ENCODE results near the gene ZNF211. TPM values are rescaled to one million over a fixed set of nuclear protein-coding genes. Genes with fewer than 3 reads are reported as not detected.

ZNF211 gene
- total and polyA plus RNA-seq, 10 of the 15 experiments (the other 5 are each of a cell fraction or from before 2014, with no cell fraction given), result 2.1 to 20.6 (median 9.3) TPM

DNA sequence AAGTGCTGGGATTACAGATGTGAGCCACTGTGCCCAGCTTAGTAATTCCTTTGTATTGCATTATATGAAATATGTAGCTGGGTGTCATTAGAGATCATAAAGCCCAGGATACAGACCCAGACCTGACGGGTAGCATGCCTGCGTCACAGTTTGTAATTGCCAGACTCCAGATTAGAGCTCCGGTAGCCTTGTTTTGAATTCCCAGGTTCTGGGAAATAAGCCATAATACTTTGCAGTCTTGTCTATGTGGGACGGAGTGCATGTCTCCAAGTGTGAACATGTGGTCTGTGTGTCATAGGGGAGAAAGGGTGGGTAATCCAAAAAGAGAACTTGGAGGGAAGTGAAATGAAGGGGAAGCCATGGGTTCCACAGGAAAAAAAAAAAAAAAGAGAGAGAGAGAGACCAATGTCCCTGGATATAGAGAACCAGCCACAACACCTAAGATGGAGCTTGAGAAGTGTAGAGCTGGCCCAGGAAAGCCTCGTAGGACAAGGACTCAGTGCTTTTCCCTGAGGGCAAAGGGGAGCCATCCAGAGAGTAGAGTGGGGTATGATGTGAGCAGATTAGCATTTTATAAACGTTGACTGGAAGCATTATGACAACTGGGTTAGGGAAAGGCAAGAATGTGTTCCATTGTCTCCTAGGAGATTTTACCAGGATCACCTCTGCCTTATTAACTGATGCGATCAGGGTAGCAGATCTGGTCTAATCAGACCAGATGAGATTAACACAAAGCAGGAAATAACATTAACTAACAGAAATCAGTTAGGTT lies 38.3 kb downstream of the ZNF211 start (continued):
- TF ChIP-seq SUZ12 (IDR thresholded peaks at IDR 0.05; ENCODE audit: unreplicated experiment) (no peak), ATF7 (IDR thresholded peaks at IDR 0.05; ENCODE audit: low read depth) (no peak), TBL1XR1 (IDR thresholded peaks at IDR 0.05; ENCODE audit: low read depth, low read length) (no peak), ASH2L (IDR thresholded peaks at IDR 0.05; ENCODE audit: borderline replicate concordance, low read depth) (no peak)

DNA sequence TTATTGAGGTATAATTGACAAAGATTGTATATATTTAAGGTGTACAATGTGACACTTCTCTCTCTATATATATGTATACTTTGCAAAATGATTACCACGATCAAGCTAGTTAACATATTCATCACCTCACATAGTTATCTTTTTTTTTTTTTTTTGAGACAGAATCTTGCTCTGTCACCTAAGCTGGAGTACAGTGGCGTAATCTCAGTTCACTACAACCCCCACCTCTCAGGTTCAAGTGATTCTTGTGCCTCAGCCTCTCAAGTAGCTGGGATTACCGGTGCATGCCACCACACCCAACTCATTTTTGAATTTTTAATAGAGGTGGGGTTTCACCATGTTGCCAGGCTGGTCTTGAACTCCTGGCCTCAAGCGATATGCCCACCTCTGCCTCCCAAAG lies 39.5 kb downstream of the ZNF211 start:
- H3K9me3 ChIP-seq (replicated peaks; ENCODE audit: control insufficient read depth, insufficient read depth, low read length), result no peaks in the 10 kb centered on the region; the same call in 2 of the 3 replicates
- 36% methylated on average over 4 of the region's 4 CpGs for WGBS (ENCODE audit: insufficient coverage, insufficient replicate concordance, low lambda C conversion rate, missing lambda C conversion rate)
- no peaks in the 10 kb centered on the region for H3K36me3 ChIP-seq (ENCODE audit: control insufficient read depth in 2 of 2, insufficient read depth in 2 of 2, low read length in 1 of 2)
- intact Hi-C loops (cut with micrococcal nuclease; ENCODE audit: unreplicated experiment) (no loop called here), in situ Hi-C loops (cut with MboI) (no loop called here)
- no peak overlapping the region for H3K27ac ChIP-seq (ENCODE audit: control insufficient read depth, insufficient read depth)
- no peak overlapping the region for H3K4me2 ChIP-seq (ENCODE audit: control insufficient read depth, insufficient read depth)
- H3K9ac ChIP-seq (ENCODE audit: control insufficient read depth, insufficient read depth, low read length), result no peak overlapping the region
- no peaks in the 10 kb centered on the region for H3K79me2 ChIP-seq (ENCODE audit: control insufficient read depth, insufficient read depth, low read length)
- no peaks in the 10 kb centered on the region for H4K20me1 ChIP-seq (ENCODE audit: control insufficient read depth, insufficient read depth)
- H3K27me3 ChIP-seq (replicated peaks in 1 of 2; ENCODE audit: control insufficient read depth in 2 of 2, insufficient read depth in 2 of 2, low read length in 1 of 2), result no peaks in the 10 kb centered on the region
- ChIA-PET CTCF (interaction anchor here (1.9 kb wide), 1 partner anchor 10 kb away, joined by 7 read pairs; the partner anchor contains the start of gene ZNF551), POLR2A (no interaction called here), RAD21 (ENCODE audit: unreplicated experiment) (no interaction called here), SMC1A (ENCODE audit: uncharacterized antibody, unreplicated experiment) (no interaction called here)
- no peaks in the 10 kb centered on the region for H3K4me1 ChIP-seq (ENCODE audit: control insufficient read depth, insufficient read depth, low read length)
- no peak overlapping the region for H2AFZ ChIP-seq (ENCODE audit: control insufficient read depth, low read depth, low read length)
- DNase-seq (ENCODE audit: low read depth, low spot score), result no peak
- no TSS peak for BruUV-seq (replicated peaks)
- no peak overlapping the region for H3K4me3 ChIP-seq
- no peak for FAIRE-seq
- no peak for ATAC-seq
- no peak for TF ChIP-seq ZZZ3 (IDR thresholded peaks at IDR 0.05; ENCODE audit: control insufficient read depth, insufficient read length, low read depth)
- TF ChIP-seq MXI1 (IDR thresholded peaks at IDR 0.05; ENCODE audit: low read depth, low read length), result no peak
- TF ChIP-seq SPI1 (IDR thresholded peaks at IDR 0.05; ENCODE audit: borderline replicate concordance, insufficient read depth, low read depth, low read length), result no peak
- no peak for TF ChIP-seq BHLHE40 (IDR thresholded peaks at IDR 0.05; ENCODE audit: borderline replicate concordance in 1 of 2, low read depth in 2 of 2, low read length in 1 of 2)
- TF ChIP-seq, protein P1, sequence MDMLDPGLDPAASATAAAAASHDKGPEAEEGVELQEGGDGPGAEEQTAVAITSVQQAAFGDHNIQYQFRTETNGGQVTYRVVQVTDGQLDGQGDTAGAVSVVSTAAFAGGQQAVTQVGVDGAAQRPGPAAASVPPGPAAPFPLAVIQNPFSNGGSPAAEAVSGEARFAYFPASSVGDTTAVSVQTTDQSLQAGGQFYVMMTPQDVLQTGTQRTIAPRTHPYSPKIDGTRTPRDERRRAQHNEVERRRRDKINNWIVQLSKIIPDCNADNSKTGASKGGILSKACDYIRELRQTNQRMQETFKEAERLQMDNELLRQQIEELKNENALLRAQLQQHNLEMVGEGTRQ (IDR thresholded peaks at IDR 0.05; ENCODE audit: borderline replicate concordance, low read depth, low read length), result no peak
- TF ChIP-seq, protein P2, sequence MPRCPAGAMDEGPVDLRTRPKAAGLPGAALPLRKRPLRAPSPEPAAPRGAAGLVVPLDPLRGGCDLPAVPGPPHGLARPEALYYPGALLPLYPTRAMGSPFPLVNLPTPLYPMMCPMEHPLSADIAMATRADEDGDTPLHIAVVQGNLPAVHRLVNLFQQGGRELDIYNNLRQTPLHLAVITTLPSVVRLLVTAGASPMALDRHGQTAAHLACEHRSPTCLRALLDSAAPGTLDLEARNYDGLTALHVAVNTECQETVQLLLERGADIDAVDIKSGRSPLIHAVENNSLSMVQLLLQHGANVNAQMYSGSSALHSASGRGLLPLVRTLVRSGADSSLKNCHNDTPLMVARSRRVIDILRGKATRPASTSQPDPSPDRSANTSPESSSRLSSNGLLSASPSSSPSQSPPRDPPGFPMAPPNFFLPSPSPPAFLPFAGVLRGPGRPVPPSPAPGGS (IDR thresholded peaks at IDR 0.05; ENCODE audit: borderline replicate concordance, insufficient read depth, low read depth, low read length, poor library complexity, severe bottlenecking), result no peak
- TF ChIP-seq, protein P3, sequence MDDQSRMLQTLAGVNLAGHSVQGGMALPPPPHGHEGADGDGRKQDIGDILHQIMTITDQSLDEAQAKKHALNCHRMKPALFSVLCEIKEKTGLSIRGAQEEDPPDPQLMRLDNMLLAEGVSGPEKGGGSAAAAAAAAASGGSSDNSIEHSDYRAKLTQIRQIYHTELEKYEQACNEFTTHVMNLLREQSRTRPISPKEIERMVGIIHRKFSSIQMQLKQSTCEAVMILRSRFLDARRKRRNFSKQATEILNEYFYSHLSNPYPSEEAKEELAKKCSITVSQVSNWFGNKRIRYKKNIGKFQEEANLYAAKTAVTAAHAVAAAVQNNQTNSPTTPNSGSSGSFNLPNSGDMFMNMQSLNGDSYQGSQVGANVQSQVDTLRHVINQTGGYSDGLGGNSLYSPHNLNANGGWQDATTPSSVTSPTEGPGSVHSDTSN (IDR thresholded peaks at IDR 0.05; ENCODE audit: insufficient replicate concordance, low read depth, low read length), result no peak
- no peak for TF ChIP-seq POLR2A (IDR thresholded peaks at IDR 0.05; ENCODE audit: low read depth, low read length)
- TF ChIP-seq ESRRA (IDR thresholded peaks at IDR 0.05; ENCODE audit: low read length), result no peak
- TF ChIP-seq NR2C1 (IDR thresholded peaks at IDR 0.05), result no peak
- no peak for TF ChIP-seq NFIC (IDR thresholded peaks at IDR 0.05; ENCODE audit: low read depth, low read length)
- no peak for TF ChIP-seq JUND (IDR thresholded peaks at IDR 0.05; ENCODE audit: low read depth, low read length)
- no peak for TF ChIP-seq YY1 (IDR thresholded peaks at IDR 0.05; ENCODE audit: low read depth, low read length)
- TF ChIP-seq IKZF2 (IDR thresholded peaks at IDR 0.05), result no peak
- TF ChIP-seq CBX3 (IDR thresholded peaks at IDR 0.05; ENCODE audit: borderline replicate concordance, low read depth), result no peak
- TF ChIP-seq EP300 (IDR thresholded peaks at IDR 0.05; ENCODE audit: borderline replicate concordance in 1 of 2, control insufficient read depth in 1 of 2, low read depth in 2 of 2, low read length in 2 of 2), result no peak
- no peak for TF ChIP-seq ASH2L (IDR thresholded peaks at IDR 0.05; ENCODE audit: borderline replicate concordance, low read depth)
